GM12875 (cell line): ENCODE data around the gene DUSP23.

ENCODE experiments used
- H3K4me3 ChIP-seq: one replicate; pipeline ENCODE4 v1.5.1; 2011; ENCODE audit warnings: low read depth, low read length, control low read depth
- TF ChIP-seq, protein P1 (sequence below): IDR thresholded peaks from 2 replicates; pipeline ENCODE4 v1.5.1; 2011; ENCODE audit warnings: low read depth, mild to moderate bottlenecking, control low read depth, inconsistent platforms, low read length, moderate library complexity, borderline replicate concordance; ENCODE audit not compliant: insufficient read depth

DUSP23 gene

DNA sequence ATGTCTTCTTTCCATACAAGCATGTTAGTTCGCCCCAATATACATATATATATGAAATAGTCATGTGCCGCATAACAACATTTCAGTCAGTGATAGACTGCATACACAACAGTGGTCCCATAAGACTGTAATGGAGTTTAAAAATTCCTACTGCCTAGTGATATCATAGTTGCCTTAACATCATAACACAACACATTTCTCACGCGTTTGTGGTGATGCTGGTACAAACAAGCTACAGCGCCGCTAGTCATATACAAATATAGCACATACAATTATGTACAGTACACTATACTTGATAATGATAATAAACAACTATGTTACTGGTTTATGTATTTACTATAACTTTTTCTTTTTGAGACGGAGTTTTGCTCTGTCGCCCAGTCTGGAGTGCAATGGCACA, 35.2 kb downstream of the DUSP23 start:
- H3K4me3 ChIP-seq = no peak overlapping the region
- TF ChIP-seq, protein P1, sequence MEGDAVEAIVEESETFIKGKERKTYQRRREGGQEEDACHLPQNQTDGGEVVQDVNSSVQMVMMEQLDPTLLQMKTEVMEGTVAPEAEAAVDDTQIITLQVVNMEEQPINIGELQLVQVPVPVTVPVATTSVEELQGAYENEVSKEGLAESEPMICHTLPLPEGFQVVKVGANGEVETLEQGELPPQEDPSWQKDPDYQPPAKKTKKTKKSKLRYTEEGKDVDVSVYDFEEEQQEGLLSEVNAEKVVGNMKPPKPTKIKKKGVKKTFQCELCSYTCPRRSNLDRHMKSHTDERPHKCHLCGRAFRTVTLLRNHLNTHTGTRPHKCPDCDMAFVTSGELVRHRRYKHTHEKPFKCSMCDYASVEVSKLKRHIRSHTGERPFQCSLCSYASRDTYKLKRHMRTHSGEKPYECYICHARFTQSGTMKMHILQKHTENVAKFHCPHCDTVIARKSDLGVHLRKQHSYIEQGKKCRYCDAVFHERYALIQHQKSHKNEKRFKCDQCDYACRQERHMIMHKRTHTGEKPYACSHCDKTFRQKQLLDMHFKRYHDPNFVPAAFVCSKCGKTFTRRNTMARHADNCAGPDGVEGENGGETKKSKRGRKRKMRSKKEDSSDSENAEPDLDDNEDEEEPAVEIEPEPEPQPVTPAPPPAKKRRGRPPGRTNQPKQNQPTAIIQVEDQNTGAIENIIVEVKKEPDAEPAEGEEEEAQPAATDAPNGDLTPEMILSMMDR = no peak

DNA sequence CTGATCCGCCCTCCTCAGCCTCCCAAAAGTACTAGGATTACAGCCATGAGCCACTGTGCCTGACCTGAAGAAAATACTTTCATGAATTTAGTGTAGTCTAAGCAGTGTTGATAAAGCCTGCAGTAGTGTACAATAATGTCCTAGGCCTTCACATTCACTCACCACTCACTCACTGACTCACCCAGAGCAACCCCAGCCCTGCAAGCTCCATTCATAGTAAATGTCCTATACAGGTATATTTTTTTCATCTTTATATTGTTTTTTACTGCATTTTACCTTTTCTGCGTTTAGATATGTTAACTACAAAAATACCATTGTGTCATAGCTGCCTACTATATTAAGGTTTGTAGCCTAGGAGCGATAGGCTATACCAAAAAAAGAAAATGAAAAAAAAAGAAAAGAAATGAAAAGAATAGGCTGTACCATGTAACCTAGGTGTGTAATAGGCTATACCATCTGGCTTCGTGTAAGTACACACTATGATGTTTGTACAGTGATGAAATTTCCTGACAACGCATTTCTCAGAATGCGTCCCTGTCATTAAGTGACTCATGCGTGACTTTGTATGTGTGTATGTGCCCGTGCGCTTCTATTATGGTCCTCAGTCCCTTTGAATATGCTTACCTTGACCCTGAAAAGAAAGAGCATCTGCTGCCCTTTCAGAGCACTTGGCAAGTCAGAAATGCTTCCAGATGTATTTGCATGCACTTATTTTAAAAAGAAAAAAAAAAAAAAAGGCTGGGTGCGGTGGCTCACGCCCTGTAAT, 36.7 kb downstream of the DUSP23 start:
- no peak overlapping the region for H3K4me3 ChIP-seq
- TF ChIP-seq, protein P1 = no peak

DNA sequence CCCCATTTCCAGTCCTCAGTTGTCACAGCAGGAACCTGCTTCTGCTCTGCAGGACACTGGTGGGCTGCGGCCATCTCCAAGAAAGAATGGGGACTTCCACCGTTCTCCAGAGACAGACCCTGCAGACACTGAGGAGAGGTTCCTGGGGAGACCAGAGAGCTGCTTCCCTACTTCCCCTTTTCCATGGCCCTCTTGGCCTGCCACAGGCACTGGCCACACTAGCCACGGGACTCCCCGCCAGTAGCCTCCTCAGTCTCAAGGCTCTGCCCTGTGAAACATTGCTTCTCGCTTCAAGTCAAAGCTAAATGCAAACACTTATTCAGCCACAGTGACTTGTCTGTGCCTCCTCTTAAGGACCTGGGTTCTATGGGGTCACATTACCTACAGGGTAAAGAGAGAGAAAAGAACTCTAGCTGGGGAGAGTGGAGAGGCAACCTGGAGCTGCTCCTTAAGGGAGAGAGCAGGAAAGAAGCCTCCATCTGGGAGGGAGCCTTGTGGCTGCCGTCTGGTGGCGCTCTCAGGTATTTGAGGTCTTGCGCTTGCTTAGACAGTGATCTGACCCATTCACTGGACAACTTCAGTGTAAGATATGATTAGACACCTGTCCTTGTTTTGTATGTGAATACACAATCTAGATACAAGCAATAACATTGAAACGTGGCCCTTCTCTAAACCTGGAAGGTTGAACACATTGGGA, 40.6 kb downstream of the DUSP23 start:
- H3K4me3 ChIP-seq = no peak overlapping the region
- TF ChIP-seq, protein P1 = no peak

DNA sequence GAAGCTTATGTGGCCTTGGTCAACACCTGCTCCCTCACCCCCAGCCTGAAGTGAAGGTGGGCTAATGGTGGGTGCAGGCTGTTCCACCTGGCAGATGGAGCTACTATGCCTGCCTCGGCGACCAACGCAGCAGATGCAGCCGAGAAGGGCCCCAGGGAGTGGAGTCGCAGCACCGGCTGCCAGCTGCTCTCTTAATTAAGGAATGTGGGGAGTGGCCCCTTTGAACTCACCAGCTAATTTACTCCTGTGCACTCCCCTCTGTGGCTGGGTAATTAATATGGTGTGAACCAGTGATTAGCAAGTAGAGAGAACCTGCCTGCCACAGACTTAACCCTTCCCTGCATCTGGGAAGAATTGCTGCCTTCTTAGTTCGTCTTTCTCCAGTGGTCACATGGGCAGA, 42.6 kb downstream of the DUSP23 start:
- TF ChIP-seq, protein P1 = no peak
- H3K4me3 ChIP-seq = no peak overlapping the region

DNA sequence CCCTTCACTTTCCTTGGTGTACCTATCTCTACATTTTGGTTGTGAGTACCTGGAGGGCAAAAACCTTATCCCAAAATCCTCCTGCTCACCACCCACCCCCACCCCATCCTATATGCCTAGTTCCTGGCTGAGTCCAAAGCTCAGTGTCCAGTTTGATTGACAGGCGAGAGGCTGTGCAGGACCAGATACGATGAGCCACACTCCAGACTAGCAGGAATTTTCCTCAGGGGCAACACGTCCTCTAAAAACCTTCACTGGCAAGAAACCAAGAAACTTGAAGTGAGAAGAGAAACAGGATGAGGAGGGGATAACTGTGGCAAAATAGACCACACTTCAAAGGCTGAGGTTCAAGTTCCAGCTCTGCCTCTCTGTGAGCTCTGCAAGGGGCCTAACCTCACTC, 44.8 kb downstream of the DUSP23 start:
- H3K4me3 ChIP-seq = no peak overlapping the region
- TF ChIP-seq, protein P1 = no peak

DNA sequence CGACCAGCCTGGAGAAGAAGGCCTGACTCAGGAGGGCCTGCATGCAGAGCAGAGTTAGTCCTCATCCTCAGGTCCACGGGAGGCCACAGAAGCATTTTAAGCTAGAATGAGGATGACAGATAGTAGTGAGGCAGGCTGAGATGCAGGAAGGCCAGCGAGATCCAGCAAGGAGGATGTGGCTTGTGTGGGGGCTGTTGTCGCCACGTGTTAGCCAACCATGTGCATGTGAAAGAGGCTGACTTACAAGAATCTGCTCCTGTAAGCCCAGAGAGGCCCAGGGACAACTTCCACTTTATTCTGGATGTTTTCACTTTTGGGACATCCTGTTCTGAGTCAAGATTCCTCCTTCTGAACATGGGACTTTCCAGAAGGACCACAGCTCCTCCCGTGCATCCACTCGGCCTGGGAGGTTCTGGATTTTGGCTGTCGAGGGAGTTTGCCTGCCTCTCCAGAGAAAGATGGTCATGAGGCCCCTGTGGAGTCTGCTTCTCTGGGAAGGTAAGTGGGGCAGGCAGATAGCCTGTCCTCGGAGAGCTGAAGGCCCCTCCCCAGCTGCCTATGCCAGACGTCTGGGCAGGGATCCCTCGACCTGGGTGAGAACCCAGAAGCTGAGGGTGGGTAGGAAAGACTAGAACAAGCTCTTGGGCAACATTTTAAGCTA, 45.8 kb downstream of the DUSP23 start, which contains the start of gene SLAMF8:
Gene SLAMF8 (plus strand): TSS at position 433 of the 661 bp plus-strand sequence. CDS start 26 bp downstream, at position 459.
- H3K4me3 ChIP-seq = no peak within 1 kb of the TSS
- TF ChIP-seq, protein P1 = no peak
